ENCODE data around the gene EXOC3L4.
"Not testable (repeated sequence)": the region's sequence is repeated elsewhere in the genome, so short reads cannot be mapped to it uniquely, and the experiment has no call there.

The EXOC3L4 gene

GRCh38 chr14:103094406-103095209 is at the start of gene EXOC3L4:
Gene EXOC3L4 (plus strand): TSS chr14:103094725. CDS start chr14:103100220, 5,495 bp downstream.
- DNase-seq (ENCODE audit: low read depth), result no peak

- no peak for DNase-seq (ENCODE audit: low read depth)
These were observed 49.1 kb upstream of the EXOC3L4 start for GRCh38 chr14:103045371-103045869.

GRCh38 chr14:103047453-103047852 is 47.1 kb upstream of the EXOC3L4 start:
- not testable (repeated sequence) for DNase-seq (ENCODE audit: low read depth)

GRCh38 chr14:103050935-103051334 is 43.6 kb upstream of the EXOC3L4 start:
- DNase-seq (ENCODE audit: low read depth), result no peak

GRCh38 chr14:103052407-103052806 is 42.1 kb upstream of the EXOC3L4 start:
- no peak for DNase-seq (ENCODE audit: low read depth)

GRCh38 chr14:103055695-103056094 is 38.8 kb upstream of the EXOC3L4 start:
- DNase-seq (ENCODE audit: low read depth), result no peak

GRCh38 chr14:103056322-103057027 is 38.0 kb upstream of the EXOC3L4 start:
- no peak for DNase-seq (ENCODE audit: low read depth)

- no peak for DNase-seq (ENCODE audit: low read depth)
These were observed 37.5 kb upstream of the EXOC3L4 start for GRCh38 chr14:103057028-103057371.

GRCh38 chr14:103057372-103058163 is 37.0 kb upstream of the EXOC3L4 start, which contains the start of gene CDC42BPB:
Gene CDC42BPB (minus strand): TSS chr14:103057549. CDS start chr14:103057173, 376 bp downstream.
- peak; percentile 43 for DNase-seq (ENCODE audit: low read depth)

- no peak for DNase-seq (ENCODE audit: low read depth)
These were observed 36.1 kb upstream of the EXOC3L4 start for GRCh38 chr14:103058164-103059055.

- no peak for DNase-seq (ENCODE audit: low read depth)
These were observed 35.0 kb upstream of the EXOC3L4 start for GRCh38 chr14:103059556-103059955.

GRCh38 chr14:103061482-103061976 is 33.0 kb upstream of the EXOC3L4 start:
- no peak for DNase-seq (ENCODE audit: low read depth)

- DNase-seq (ENCODE audit: low read depth), result no peak
These were observed 30.1 kb upstream of the EXOC3L4 start for GRCh38 chr14:103064436-103064835.

- no peak for DNase-seq (ENCODE audit: low read depth)
These were observed 29.5 kb upstream of the EXOC3L4 start for GRCh38 chr14:103064978-103065377.

- DNase-seq (ENCODE audit: low read depth), result no peak
These were observed 28.7 kb upstream of the EXOC3L4 start for GRCh38 chr14:103065861-103066260.

- no peak for DNase-seq (ENCODE audit: low read depth)
These were observed 28.1 kb upstream of the EXOC3L4 start for GRCh38 chr14:103066399-103066798.

- no peak for DNase-seq (ENCODE audit: low read depth)
These were observed 27.1 kb upstream of the EXOC3L4 start for GRCh38 chr14:103067231-103067954.

- DNase-seq (ENCODE audit: low read depth), result no peak
These were observed 26.0 kb upstream of the EXOC3L4 start for GRCh38 chr14:103068351-103069073.

GRCh38 chr14:103070263-103070885 is 24.2 kb upstream of the EXOC3L4 start:
- no peak for DNase-seq (ENCODE audit: low read depth)

All from activated T-cell treated with anti-CD3 and anti-CD28 coated beads for 24 hours (primary cell).